HG03354 (cell line): ENCODE data around the gene CCR7.

Source experiments
- ATAC-seq: cut with Tn5 transposase; IDR thresholded peaks from one replicate; pipeline ENCODE4 v1.9.1; 2021; ENCODE audit warnings: mild to moderate bottlenecking; ENCODE audit not compliant: unreplicated experiment, poor library complexity, severe bottlenecking

CCR7 gene

DNA sequence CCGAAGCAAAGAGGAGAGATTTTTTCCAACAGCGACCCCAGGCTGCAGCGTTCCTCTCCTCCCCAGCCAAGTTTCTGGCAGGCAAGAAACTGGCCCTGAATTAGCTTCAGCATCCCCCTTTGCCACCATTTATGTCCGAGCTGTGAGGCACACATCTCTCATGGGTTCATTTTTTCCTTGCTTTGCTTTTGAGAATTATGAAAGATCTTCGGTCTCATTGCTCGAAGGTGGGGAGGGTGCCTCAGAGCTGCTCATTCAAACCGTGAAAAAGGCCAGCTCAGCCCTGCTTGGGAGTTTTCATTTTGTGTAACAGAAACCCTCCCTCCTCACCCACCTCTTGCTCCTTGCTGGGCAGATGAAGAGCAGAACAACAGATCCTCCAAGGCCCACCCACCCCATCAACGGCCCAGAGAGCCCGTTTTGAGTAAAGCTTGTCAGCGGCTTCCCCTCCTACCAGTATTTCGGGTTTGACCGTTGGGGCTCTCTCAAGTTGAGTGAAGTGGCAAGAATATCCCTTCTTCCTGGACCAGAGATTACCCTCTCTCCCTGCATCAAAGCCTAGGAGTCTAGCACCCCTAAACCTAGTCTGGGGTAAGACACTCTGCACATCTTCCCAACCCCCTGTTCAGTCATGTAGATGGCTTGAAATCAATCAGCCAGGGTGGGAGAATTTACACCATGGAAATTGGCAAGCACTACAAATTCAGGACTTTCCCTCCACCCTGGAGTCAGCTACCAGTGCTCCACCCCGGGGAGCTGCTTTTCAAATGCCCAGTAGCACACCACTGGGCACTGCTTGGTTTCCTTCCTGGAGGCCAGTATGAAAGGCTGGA is 1.8 kb downstream of the CCR7 start:
- no peak for ATAC-seq

DNA sequence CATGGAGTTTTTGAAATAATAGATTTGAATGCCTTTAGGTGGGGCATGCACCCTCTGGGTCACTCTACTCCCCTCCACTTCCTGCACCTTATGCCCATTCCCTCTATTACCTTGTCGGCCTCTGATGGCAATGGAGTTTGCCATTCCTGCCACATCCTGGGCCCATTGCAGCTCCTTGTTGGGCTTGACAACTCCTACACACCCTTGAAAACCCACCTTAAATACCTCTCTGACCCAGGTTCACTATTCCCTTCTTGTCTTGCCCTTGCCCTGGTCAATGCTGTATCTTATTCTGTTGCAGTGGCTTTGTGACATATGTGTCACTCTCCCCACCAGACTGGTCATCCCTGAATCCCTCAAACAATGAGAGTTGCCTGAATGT is 2.4 kb downstream of the CCR7 start:
- no peak for ATAC-seq

DNA sequence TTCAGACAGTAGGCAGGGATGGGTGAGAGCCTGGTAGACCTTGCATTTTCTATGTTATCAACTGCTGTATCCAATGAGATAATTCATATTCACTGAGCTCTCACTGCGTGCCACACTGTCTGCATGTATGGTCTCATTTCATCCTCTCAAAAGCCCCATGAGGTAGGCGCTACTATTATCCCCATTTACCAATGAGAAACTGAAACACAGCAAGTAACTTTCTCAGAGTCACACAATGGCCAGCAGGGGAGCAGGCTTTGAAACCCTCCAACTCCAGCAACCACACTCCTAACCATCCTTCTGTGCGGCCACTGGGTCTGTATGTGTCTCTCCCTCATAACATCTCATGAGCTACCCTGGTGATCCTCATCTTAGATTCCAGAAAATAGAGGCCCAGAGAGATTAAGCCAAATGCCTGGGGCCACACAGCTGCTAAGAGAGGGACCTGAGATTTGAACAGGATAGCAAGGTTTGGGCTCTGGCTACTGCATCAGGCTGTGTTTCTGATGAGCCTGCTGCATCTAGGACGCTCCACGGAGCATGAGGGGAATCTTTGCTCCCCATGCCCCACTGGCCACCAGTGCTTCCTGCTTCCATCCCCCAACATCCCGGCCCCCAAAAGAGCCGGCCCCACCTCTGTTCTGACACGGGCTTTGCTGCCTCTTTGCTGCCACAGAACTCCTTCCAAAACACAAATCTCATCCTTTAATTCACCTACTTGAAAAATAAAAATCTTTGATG is 3.2 kb downstream of the CCR7 start:
- peak; percentile 32 for ATAC-seq

DNA sequence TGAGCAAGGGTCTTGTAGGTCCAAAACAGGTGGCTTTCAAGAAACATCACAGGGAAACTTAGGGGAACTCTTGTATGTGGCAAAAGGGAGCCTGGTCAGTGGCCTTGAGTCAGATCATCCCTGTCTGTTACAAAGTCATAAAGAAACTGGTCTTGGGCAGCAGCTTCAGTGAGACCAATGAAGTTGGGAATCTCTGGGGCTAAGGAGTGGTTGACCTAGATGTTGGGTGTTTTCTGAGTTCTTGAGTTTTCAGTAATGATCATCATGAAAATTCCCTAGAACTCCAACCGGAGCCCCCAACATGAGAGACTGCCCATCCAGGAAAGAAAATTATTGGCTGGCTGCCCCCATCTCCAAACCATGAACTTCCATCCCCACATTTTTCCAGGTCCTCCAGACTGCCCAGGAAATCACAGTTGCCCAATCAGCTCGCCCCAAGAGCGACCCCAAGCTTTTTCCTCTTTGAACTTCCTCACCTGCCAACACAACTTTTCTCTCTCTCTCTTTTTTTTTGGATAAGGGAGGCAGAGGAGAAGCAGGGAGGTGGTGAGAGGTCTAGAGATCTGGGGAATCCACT is 3.9 kb downstream of the CCR7 start:
- peak; percentile 36 for ATAC-seq

DNA sequence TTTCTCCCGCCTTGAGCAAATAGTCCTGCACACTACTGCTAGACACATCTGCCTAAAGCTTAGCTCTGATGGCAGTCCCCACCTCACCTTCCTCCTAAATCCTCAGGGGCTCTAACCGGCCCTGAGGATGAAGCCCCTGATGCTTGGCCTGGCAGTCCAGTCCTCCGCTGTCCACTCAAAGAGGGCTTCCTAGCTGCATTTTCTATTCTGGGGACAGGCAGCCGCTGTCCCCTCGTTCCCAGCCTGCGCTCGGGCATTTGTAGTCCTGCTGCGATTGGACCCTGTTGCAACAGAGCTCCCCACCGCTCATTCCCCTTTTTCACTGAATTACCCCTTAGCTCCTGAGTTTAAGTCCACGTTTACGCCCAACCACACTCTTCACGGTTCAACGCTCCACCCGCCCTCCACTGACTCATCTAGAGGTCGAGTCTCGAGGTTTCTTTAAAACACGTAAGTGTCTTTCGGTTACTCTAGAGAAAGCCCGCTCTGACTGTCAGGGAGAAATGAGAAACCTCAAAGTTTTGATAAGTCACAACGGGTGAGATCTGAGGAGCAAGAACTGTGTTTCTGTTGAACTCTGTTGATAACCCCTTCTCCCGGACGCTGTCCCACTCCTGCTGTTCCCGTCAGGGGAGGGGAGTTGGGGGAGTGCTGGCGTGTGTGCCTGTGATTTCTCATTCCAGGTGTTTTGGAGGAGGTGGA is 4.5 kb downstream of the CCR7 start:
- peak; percentile 64 for ATAC-seq

DNA sequence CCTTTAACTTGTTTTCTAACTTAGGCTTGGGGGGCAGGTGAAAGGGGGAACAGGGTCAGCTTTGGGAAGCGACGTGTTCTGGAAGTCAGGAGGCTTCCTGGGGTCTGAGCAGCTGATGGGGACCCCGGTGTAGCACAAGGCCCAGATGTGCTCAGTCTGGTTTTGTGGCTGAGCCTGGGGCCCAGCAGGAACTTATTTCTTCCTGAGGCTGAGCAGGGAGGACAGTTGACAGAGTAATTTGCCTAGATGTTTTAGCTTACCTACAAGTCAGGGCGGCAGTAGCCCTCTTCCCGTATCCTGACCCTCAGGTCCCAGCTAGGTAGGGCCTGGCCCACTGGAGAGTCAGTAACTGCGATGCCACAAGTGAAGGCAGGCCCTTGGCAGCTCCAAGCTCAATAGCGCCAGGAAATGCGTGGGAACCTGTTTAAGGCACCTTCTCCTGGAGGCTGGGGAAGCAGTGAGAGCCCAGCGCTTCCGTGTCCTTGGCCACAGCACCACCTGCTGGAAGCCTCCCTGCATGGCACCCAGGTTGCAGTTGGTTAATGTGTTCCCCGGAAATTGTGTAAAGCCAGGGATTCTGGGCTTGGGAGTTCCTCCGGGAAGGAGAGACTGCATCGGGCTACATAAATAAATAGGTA is 5.2 kb downstream of the CCR7 start:
- ATAC-seq, result no peak

DNA sequence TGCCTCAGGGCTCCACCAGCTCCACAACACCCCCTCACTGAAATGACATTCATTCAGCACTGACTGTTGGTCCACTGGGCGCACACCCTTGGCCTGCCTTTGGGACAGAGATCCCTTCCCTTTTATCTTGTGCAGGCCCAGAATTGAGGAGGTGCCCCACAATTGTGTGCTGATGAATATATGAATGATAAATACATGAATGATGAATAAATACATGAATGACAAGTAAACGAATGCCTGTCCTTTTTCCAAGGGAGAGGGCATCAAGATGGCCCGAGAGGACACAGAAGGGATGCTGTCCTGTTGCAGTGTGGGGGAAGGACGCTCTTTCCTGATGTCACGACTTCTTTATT is 5.7 kb downstream of the CCR7 start:
- ATAC-seq, result no peak

DNA sequence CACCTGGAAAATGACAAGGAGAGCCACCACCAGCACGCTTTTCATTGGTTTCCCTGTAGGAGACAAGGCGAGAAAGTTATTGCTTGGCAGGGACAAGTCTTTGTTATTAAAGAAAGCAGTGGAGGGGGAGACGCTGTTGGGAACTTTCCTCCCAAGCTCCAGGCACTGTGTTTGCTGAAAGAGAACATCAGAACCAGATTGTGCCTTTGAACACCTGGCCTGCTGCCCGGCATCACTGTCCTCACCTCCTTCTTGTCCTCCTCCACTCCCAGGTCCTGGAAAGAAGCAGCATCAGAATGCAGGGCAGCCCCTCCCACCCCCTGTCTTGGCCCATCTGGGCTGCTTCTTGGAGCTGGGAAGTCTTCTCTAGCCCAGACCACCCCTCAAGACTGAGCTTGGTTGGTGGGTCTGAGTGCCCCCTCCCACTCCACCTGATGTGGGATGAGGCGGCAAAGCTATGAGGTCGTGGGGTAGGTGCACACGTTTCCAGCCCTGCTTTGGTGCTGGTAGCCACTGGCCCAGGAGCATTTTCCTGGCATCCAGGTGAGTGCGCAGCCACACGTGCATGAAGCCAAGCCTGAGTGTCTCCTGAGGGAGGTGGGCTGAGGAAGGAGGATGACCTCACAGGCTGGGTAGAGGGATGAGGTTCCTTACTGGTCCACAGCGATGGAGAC is 6.2 kb downstream of the CCR7 start:
- no peak for ATAC-seq

DNA sequence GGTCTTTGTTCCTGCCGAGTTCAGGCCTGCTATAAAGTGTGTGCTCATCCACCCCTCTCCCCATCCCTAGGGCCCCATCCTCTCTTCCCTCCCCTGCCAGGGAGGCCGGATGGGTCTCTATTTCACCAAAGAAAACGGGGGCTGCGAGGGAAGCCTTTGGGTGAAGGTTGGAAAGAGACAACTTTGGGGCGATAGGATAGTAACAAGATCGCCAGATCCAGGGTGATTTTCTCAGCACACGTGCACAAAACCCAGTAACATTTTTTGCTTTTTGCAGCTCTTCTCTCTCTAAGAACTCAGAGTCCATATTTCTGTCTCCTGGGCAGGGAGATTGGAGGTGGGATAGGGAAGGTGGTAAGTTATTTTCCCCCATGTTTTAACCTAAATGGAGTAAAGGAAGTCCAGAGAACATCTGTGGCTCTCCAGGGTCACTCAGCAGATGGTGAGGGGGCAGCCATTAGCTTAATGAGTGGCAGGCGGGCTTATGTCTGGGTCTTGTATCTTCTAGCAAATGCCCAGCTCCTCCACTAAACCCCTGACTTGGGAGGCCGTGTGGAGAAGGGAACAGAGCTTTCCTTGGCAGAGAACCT is 6.9 kb downstream of the CCR7 start:
- ATAC-seq, result no peak

DNA sequence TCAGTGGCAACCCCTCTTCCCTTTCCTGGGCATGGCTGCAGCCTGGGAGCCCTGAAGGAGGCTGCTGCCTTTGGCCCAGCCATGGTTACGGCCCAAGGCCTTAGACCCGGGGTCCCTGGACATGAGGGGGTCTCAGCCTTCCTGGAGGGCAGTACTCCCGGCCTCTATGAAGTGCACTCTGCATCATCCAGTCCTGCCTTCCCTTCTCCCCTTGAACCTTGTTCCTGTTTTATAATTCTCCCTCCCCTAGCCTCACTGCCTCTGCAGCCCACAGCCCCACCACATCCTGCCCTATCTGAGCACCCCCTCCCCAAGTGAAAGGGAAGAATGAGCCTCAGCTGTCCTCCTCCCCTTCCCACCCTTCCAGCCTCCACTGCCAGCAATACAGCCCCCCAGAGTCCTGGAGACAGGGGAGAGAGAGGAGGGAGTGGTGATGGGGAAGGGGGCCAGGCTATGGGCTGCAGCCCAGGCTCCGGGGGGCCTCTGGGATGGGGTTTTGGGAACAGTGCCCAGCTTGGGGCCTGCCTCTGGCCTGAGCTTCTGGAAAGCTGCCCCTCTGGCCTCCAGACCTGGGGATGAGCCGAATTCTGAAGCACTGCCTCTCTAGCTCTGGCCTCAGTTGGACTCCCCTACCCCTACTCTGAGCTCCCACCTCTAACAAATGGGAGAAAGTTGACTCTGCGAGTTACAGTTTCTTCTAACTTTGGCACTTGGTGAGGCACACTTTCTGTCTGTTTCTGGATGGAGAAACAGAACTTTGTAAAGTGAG is 7.6 kb downstream of the CCR7 start:
- ATAC-seq, result no peak

DNA sequence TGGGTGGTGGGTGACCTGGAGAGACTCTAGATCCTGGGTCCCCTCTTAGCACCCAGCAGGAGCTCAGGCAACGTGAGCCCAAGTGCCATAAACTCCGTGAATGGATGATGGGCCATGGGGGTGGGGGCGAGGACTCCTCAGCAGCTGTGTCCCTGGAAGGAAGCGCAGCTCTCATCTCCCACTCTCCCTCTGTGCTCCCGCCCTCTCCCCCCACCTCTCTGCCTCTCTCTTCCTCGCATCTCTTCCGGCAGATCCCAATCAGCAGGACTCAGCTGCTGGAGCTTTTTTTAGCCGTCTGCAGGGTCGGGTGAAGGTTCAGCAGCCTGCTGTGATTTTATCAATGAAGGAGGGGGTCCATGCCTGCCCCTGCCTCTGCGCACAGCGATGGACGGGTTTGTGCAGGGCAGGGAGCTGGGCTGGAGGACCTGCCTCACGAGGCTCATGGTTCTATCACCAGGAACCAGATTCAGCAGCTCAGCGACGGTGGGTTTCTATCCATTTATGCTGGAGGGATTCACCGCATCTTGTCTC is 8.3 kb downstream of the CCR7 start:
- ATAC-seq, result no peak

DNA sequence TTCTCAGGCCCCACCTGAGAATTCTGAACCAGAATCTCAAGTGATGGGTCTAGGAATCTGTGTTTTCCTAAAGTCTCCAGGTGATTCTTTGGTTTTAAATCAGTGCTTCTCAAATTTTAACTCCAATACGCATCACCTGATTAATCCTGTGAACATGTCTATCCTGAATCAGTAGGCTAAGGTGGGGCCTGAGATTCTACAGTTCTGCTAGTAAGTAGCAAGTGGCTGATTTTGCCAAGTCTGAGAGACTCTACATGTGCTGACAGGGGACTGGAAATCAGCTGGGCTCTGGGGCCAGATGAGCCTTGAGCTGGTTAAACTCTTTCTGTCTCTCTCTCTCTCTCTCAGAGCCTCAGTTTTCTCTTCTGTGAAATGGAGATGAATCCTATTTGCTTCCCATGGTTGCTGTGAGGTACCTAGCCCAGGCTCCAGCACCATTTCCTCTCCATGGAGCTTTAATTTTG is 9.0 kb downstream of the CCR7 start:
- no peak for ATAC-seq

DNA sequence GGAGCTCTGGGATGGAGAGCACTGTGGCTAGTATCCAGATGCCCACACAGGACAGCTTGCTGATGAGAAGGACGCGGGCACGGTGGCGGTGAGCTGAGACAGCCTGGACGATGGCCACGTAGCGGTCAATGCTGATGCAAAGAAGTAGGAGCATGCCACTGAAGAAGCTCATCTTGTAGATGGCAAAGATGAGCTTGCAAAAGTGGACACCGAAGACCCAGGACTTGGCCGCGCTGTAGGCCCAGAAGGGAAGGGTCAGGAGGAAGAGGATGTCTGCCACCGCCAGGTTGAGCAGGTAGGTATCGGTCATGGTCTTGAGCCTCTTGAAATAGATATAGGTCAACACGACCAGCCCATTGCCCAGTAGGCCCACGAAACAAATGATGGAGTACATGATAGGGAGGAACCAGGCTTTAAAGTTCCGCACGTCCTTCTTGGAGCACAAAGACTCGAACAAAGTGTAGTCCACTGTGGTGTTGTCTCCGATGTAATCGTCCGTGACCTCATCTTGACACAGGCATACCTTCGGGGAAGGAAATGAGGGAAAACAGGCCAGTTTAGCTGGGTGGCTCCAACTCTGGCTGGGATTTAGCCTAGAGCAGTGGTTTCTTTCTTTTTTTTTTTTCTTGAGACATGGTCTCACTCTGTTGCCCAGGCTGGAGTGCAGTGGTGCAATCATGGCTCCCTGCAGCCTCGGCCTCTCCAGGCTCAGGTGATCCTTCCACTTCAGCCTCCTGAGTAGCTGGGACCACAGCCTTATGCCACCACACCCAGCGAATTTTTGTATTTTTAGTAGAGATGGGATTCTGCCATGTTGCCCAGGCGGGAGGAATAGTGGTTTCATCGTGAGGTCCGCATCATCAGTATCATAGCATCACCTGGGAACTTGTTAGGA is 9.7 kb downstream of the CCR7 start:
- ATAC-seq, result no peak

DNA sequence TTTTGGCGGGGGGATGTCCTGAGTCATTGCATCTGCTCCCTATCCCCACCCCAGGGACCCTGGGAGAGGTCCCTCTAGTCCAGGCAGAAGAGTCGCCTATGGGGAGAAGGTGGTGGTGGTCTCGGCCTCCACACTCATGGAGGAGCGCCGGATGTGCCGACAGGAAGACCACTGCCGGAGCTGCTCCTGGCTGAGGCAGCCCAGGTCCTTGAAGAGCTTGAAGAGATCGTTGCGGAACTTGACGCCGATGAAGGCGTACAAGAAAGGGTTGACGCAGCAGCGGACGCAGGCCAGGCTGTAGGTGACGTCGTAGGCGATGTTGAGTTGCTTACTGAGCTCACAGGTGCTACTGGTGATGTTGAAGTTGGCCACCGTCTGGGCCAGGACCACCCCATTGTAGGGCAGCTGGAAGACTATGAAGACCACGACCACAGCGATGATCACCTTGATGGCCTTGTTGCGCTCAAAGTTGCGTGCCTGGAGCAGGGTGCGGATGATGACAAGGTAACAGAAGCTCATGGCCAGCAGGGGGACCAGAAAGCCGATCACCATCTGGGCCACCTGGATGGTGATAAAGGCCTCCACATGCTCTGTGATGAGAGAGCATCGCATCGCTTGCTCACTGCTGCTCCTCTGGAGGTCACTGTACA is 10.5 kb downstream of the CCR7 start:
- ATAC-seq, result no peak

DNA sequence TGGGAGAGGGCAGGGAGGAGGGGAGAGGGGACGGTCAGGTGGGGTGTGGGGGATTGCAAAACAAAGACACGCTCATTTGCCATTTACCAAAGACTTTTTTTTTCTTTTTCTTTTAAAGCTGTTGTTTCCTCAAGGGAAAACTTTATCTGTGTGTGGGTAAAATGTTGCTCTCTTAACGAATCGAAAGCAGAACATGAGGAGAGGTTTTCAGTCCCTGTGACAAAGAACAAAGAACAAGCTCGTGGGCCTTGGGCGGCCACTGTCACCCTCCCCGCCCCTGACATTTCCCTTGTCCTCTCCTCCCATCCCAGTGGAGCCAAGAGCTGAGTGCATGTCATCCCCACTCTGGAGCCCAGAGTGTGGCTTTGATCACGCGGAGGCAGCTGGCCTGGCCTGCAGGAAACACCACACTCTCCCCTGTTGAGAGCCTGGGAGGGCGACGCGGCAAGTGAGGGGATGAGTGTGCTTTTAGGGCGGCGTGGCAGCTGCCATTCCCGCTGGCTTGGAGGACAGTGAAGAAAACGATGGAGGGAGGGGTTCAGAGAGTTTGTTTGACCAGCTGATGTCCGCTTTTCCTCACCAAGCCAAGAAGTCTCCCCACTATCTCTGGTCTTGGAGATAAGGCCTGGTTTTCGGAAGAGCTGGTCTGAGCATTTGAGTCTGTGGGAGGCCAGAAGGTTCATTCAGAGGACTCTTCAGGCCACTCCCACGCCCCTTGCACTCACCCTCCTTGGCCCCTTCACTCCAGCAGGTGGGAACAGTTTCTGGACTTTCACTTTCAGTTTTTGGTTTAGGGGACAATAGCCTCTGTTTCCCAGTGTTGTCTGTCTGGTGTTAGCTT is 11.4 kb downstream of the CCR7 start:
- no peak for ATAC-seq
